Iris pigment epithelial cell (primary cell): Measurements from ENCODE around the gene OTOF.

Source experiments
- DNase-seq: peaks from one replicate; pipeline ENCODE4 v3.0.0-alpha.2; 2011; ENCODE audit warnings: low read depth

Gene OTOF

DNA sequence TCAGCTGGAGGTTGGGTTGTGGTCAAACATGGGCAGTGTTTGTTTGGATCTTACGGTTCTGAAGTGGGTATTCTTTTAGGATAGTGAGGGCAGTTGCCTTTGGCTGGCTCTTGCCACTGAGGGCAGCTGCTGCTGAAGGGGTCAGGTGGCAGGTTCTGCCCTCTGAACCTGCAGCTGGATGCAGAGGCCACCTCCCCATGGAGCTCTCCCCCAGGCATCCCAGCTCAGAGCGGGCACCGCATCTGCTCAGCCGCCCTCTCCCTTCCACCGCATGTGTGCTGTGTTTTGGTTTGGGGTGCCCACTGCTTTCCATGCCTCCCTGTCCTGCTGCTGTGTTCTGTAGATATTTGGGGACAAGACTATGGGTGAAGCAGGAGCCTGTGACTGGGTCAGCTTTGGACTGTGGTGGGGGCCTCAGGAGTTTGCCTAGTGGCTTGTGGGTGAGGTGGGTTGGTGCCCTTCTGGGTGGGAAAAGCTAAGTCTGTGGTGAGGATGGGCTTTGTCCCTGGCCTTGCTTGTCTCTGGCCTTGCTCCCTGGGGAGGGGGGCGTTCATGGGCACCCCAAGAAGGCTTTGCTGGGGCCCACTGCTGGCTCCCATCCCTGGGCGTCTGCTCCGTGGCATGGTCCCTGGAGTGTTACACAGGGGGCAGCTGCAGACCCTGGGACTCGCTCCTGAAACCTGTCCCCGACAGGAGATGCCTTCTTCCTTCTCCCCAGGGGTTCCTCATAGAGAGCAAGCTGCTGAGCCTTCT is 28.5 kb downstream of the OTOF start:
- no peak for DNase-seq

GRCh38 chr2:26448651-26449050 is 29.3 kb downstream of the OTOF start:
- no peak for DNase-seq

- no peak for DNase-seq
Measured at GRCh38 chr2:26444236-26444635, 33.7 kb downstream of the OTOF start.

DNA sequence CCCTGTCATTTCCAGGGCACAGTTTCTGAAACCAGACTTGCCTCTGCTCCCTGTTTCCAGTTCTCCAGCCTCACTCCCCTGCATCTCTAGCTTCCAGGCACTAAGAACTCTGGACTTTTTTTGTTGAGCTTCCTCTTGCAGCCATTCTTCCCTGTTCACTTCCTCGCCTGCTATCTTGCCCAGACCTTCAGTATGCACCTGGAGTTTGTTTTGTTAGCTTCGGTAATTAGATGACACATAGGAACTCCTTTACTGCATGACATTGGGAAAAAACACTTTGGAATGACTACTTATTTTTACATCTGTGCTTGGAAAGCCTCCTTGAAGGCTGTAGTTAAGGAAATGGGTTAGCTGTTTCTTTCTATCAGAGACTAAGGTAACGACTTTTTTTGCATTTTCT is 35.2 kb downstream of the OTOF start:
- DNase-seq: no peak

- DNase-seq: no peak
Measured at GRCh38 chr2:26442301-26442700, 35.6 kb downstream of the OTOF start.

DNA sequence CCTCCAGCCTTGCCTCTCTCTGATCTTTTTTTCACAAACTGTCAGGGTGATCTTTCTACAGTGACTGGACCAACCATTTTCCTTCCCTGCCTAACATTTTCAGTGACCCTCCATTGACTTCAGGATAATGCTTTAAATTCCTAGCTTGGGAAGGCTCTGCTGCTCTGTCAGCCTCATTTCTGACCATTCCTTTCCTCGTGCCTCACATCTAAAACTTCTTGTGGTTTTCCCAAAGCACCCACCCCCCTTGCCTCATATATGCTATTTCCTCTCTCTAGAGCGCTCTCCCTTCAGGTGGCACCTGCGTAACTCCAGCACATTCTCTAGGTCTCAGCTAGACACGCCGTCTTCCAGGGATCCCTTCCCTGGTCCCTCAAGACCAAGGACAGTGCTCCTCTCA is 39.0 kb downstream of the OTOF start:
- no peak for DNase-seq

- DNase-seq: peak; percentile 18
Measured at GRCh38 chr2:26438526-26438925, 39.4 kb downstream of the OTOF start.

DNA sequence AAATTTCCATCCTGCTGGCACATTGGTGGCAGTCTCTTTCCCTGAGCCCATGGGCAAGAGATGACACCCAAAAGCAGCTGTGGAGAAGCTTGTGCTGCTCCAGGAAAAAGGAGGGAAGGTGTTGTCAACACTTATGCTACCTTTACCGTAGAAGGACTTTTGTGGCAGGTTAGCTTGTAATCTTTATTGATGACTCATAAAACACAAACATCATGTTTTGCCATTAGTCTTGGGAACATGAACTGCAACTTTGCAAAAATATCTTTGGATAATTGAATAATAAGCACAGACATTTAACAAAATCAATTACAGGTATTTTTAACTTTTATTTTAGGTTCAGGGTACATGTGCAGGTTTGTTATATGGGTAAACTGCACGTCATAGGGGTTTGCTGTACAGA is 42.8 kb downstream of the OTOF start:
- no peak for DNase-seq

DNA sequence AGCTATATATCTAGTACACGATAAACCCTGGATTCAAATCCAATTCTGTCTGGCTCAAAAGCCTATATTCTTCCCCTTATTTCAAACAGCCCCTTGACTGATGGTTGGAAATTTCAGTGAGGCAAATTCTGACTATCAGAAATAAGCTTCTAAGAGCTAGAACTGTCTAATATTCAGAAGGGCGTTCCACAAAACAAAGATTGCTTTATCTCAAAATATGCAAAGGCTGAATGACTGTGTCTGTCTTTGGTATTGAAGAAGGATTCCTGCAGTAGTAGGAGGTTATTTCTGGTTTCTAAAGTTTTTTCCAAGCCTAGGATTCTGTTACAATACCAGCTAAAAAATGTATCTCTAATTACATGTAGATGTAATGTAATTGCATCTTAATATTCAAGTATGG is 45.1 kb downstream of the OTOF start:
- no peak for DNase-seq

DNA sequence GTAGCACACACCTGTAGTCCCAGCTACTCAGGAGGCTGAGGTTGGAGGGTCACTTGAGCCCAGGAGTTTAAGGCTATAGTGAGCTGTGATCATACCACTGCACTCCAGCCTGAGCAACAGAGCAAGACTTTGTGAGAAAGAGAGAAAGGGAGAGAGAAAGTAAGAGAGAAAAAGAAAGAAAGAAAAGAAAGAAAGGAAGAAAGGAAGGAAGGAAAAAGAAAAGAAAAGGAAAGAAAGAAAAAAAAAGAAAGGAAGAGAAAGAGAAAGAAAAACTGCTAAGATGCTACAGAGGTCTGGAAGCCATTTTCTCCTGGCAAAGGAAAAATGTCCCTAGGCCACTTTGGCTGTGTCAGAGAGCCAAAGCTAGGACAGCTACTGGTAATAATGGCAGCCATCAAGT is 45.6 kb downstream of the OTOF start:
- no peak for DNase-seq

GRCh38 chr2:26430826-26431225 is 47.1 kb downstream of the OTOF start:
- peak; percentile 64 for DNase-seq

GRCh38 chr2:26429779-26430578 is 47.9 kb downstream of the OTOF start:
- peak; percentile 4 for DNase-seq

DNA sequence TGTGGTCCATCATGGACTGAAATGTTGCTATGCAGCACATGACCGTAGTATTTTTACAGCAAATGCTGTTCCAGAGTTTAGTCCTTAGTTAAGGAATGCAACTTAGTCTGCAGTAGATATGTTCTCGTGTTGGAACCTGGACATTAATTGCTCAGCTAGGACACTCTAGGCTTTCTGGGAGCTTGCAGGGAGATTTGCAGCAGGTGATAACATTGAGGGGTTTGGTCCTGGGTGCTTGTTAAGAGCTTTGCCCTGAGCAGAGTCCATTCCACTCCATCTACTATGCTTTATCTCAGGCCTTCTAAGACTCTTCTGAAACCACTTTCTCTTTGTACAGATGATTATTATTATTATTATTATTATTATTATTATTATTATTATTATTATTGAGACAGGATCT is 49.1 kb downstream of the OTOF start:
- no peak for DNase-seq

DNA sequence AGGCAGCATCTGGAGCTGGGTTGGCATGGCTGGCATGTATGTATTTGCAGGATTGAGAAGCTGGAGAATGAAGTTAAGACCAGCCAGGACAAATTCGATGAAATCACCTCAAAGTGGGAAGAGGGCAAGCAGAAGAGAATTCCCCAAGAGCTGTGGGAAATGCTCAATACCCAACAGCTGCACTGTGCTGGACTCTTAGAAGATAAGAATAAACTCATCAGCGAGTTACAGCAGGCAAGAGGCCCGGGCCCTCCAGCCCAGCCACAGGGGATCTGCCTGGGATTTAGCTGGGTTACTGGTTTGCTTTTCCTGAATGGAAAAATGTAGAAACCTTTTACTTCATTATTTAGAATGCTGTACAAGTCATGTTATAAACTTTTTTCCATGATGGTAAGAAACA is 53.7 kb downstream of the OTOF start:
- no peak for DNase-seq

DNA sequence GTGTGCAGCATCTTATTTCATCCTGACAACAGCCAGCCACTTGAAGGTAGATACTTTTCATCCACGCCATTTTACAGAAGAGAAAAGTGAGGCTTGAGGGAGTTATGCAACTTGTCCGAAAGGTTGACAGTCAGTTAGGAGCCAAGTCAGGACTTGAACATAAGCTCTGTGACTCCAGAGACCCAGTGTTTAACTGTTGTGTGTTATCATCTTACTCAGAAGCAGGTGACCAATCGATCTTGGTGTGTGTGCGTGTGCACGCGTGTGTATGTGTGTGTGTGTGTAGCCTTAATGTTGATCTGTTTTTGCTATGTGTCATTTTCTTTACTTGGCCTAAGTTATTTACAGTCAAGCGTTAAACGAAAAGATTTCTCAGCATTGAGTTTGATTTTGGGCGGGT is 54.2 kb downstream of the OTOF start:
- no peak for DNase-seq

- DNase-seq: no peak
Measured at GRCh38 chr2:26422947-26423629, 54.8 kb downstream of the OTOF start.

DNA sequence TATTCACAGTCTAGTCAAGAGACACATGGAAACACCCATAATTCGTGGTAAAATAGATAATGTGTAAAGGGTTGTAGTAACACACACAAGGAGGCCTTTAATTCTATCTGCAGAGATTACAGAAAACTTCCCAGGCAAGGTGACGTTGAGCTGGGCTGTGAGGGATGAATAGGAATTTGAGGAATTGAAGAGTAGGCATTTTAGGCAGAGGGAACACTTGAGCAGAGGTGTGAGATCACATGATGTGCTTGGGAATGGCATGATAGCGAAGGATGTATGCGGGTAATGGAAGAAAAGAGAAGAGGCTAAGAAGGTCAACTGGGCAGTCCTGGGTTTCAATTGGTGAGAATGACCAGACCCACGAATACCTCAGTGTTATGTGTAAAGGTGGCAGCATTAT is 56.0 kb downstream of the OTOF start:
- no peak for DNase-seq

GRCh38 chr2:26414311-26414710 is 63.6 kb downstream of the OTOF start:
- DNase-seq: peak; percentile 12

- peak; percentile 19 for DNase-seq
Measured at GRCh38 chr2:26412091-26412673, 65.7 kb downstream of the OTOF start.

DNA sequence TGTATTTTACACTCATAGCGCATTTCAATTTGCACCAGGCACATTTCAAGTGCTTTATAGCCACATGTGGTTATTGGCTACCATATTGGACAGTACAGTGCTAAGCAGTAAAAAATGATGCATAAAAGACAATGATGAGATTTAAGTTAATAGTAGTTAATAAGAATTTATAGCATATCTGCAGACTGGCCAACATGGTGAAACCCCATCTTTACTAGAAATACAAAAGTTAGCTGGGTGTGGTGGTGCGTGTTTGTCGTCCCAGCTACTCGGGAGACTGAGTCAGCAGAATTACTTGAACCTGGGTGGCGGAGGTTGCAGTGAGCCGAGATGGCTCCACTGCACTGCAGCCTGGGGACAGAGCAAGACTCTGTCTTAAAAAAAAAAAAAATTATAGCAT is 66.5 kb downstream of the OTOF start:
- DNase-seq: no peak

- no peak for DNase-seq
Measured at GRCh38 chr2:26410764-26411243, 67.1 kb downstream of the OTOF start.

- DNase-seq: no peak
Measured at GRCh38 chr2:26409785-26410184, 68.1 kb downstream of the OTOF start.

DNA sequence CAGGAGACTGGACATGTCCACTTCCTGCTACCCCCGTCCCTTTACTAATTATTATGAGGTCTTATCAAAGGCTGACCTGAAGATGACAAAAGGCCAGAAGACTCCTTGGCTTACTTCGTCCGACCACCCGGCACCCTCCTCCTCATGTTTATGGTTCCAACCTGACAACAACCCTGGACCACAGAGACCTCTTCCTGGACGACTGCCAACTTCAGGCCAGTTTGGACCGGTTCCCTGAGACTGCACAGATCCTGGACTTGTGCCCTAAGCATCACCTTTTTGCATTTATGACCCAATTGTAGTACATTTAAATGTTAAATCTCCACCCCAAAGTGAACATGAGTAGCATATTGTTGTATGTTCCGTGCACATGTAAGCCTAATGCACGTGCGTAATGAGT is 70.4 kb downstream of the OTOF start:
- no peak for DNase-seq
